ENCODE data around the gene TSPAN3. TPM values are rescaled to one million over a fixed set of nuclear protein-coding genes. Genes with fewer than 3 reads are reported as not detected.

Gene TSPAN3
- total and polyA plus RNA-seq, 2 donors (not counting 1 experiment from before 2014, with no cell fraction given) = 109 to 130 TPM

- Mint-ChIP-seq H3K27ac (no peak overlapping the region), H3K27me3 (no peaks in the 10 kb centered on the region), H3K9me3 (ENCODE audit: insufficient read depth) (no peaks in the 10 kb centered on the region), H3K4me3 (no peak overlapping the region), H3K4me1 (peaks cover 24% of the 10 kb centered on the region)
- H3K9me3 ChIP-seq (ENCODE audit: control extremely low read depth in 1 of 3, control insufficient read depth in 2 of 3, insufficient read depth in 1 of 3, low read length in 2 of 3) = no peaks in the 10 kb centered on the region
- ChIA-PET POLR2A (no interaction called here), CTCF (interaction anchor here (1.0 to 1.5 kb wide), 2 partner anchors 382 to 428 kb away, joined by 4 to 5 read pairs; no protein-coding TSS in a partner anchor)
- H3K9ac ChIP-seq (ENCODE audit: low read length) = no peak overlapping the region
- H3K4me1 ChIP-seq (ENCODE audit: control insufficient read depth in 2 of 2, insufficient read depth in 2 of 2, low read length in 2 of 2) = peaks cover 5 to 21% of the 10 kb centered on the region in 2 donors
- TF ChIP-seq CTCF (IDR thresholded peaks at IDR 0.05) = no peak
- H3K4me2 ChIP-seq (replicated peaks; ENCODE audit: low read depth, low read length, poor library complexity, severe bottlenecking) = no peak overlapping the region
- H3K79me2 ChIP-seq (ENCODE audit: control insufficient read depth, insufficient read depth, low read length) = no peaks in the 10 kb centered on the region
- no peak overlapping the region for H2AFZ ChIP-seq (ENCODE audit: insufficient read depth, low read depth, low read length, poor library complexity, severe bottlenecking)
- H3K27me3 ChIP-seq (replicated peaks in 1 of 4; ENCODE audit: control extremely low read depth in 1 of 4, control insufficient read depth in 3 of 4, insufficient read depth in 4 of 4, low read length in 3 of 4) = no peaks in the 10 kb centered on the region
- peaks cover 0 to 15% of the 10 kb centered on the region in 2 experiments for H3K36me3 ChIP-seq (replicated peaks in 1 of 2; ENCODE audit: control extremely low read depth in 1 of 2, control insufficient read depth in 1 of 2, extremely low read depth in 1 of 2, insufficient read depth in 2 of 2, low read length in 1 of 2)
- ATAC-seq (ENCODE audit: low read depth) = no peak
- WGBS (ENCODE audit: insufficient coverage) = 100% methylated on average over 1 of the region's 4 CpGs
- no peak overlapping the region for H3K27ac ChIP-seq (ENCODE audit: low read length in 2 of 2)
- H4K20me1 ChIP-seq (ENCODE audit: control insufficient read depth, insufficient read depth, low read length, poor library complexity, severe bottlenecking) = no peaks in the 10 kb centered on the region
- intact Hi-C loops (cut with micrococcal nuclease) = no loop called here
- DNase-seq = no peak
- no peak overlapping the region for H3K4me3 ChIP-seq (ENCODE audit: control extremely low read depth in 1 of 5, extremely low read depth in 1 of 5, insufficient read depth in 1 of 5, low read depth in 2 of 5, low read length in 4 of 5)
Measured at GRCh38 chr15:77115179-77115578, 44.3 kb upstream of the TSPAN3 start.

- no peak overlapping the region for H2AFZ ChIP-seq (ENCODE audit: insufficient read depth, low read depth, low read length, poor library complexity, severe bottlenecking)
- ChIA-PET CTCF (interaction anchor here (0.7 to 3.3 kb wide), 7 partner anchors 8 to 1938 kb away, joined by 3 to 22 read pairs (median 5); no protein-coding TSS in a partner anchor), POLR2A (no interaction called here)
- H3K27me3 Mint-ChIP-seq = no peaks in the 10 kb centered on the region
- WGBS (ENCODE audit: insufficient coverage) = 75% methylated on average over 1 of the region's 2 CpGs
- H3K9me3 ChIP-seq (ENCODE audit: control extremely low read depth in 1 of 3, control insufficient read depth in 2 of 3, insufficient read depth in 1 of 3, low read length in 2 of 3) = no peaks in the 10 kb centered on the region
- no peak overlapping the region for H3K4me3 ChIP-seq (ENCODE audit: control extremely low read depth in 1 of 5, extremely low read depth in 1 of 5, insufficient read depth in 1 of 5, low read depth in 2 of 5, low read length in 4 of 5)
- TF ChIP-seq CTCF (IDR thresholded peaks at IDR 0.05) (no peak), EZH2 (IDR thresholded peaks at IDR 0.05; ENCODE audit: borderline replicate concordance, insufficient read depth, low read depth, low read length, poor library complexity, severe bottlenecking) (no peak)
- H3K4me2 ChIP-seq (replicated peaks; ENCODE audit: low read depth, low read length, poor library complexity, severe bottlenecking) = no peak overlapping the region
- H3K9ac ChIP-seq (ENCODE audit: low read length) = no peak overlapping the region
- H3K4me1 Mint-ChIP-seq = peaks cover 10% of the 10 kb centered on the region
- H3K27ac Mint-ChIP-seq = no peak overlapping the region
- intact Hi-C loops (cut with micrococcal nuclease) = no loop called here
- H4K20me1 ChIP-seq (ENCODE audit: control insufficient read depth, insufficient read depth, low read length, poor library complexity, severe bottlenecking) = no peaks in the 10 kb centered on the region
- no peak for ATAC-seq (ENCODE audit: low read depth)
- H3K27ac ChIP-seq (ENCODE audit: low read length in 2 of 2) = no peak overlapping the region
- peaks cover 0 to 8% of the 10 kb centered on the region in 2 donors for H3K4me1 ChIP-seq (ENCODE audit: control insufficient read depth in 2 of 2, insufficient read depth in 2 of 2, low read length in 2 of 2)
- H3K36me3 ChIP-seq (replicated peaks in 1 of 2; ENCODE audit: control extremely low read depth in 1 of 2, control insufficient read depth in 1 of 2, extremely low read depth in 1 of 2, insufficient read depth in 2 of 2, low read length in 1 of 2) = peaks cover 0 to 15% of the 10 kb centered on the region in 2 experiments
- H3K79me2 ChIP-seq (ENCODE audit: control insufficient read depth, insufficient read depth, low read length) = no peaks in the 10 kb centered on the region
- DNase-seq = no peak
- no peaks in the 10 kb centered on the region for H3K9me3 Mint-ChIP-seq (ENCODE audit: insufficient read depth)
- H3K4me3 Mint-ChIP-seq = no peak overlapping the region
- H3K27me3 ChIP-seq (replicated peaks in 1 of 4; ENCODE audit: control extremely low read depth in 1 of 4, control insufficient read depth in 3 of 4, insufficient read depth in 4 of 4, low read length in 3 of 4) = no peaks in the 10 kb centered on the region
Measured at GRCh38 chr15:77112838-77113504, 42.1 kb upstream of the TSPAN3 start.

Data from B cell (primary cell).